Dendritic cell treated with granulocyte-macrophage colony-stimulating factor and Interleukin-4, amounts not matched to agents 40 ng/mL and 50 ng/mL, for 4 days (primary cell): Measurements from ENCODE around the gene LY6G6D.

Experiments
- H3K27ac Mint-ChIP-seq: one replicate; pipeline ENCODE4 v1.8.0; 2022; ENCODE audit warnings: mild to moderate bottlenecking, mixed read lengths
- H3K27me3 Mint-ChIP-seq: one replicate; pipeline ENCODE4 v1.8.0; 2022; ENCODE audit warnings: mild to moderate bottlenecking, mixed read lengths
- H3K36me3 Mint-ChIP-seq: one replicate; pipeline ENCODE4 v1.8.0; 2022; ENCODE audit warnings: low read depth, mixed read lengths
- H3K4me1 Mint-ChIP-seq: one replicate; pipeline ENCODE4 v1.8.0; 2022; ENCODE audit warnings: low read depth, mixed read lengths
- H3K4me3 Mint-ChIP-seq: one replicate; pipeline ENCODE4 v1.8.0; 2022; ENCODE audit warnings: mild to moderate bottlenecking, moderate library complexity, mixed read lengths
- H3K9me3 Mint-ChIP-seq: one replicate; pipeline ENCODE4 v1.8.0; 2022; ENCODE audit warnings: mixed read lengths
- intact Hi-C: fragments of 100-400 bp; cut with micrococcal nuclease; formaldehyde crosslinking; loops from one replicate; pipeline ENCODE4 v1.15.0; 2022

Gene LY6G6D

DNA sequence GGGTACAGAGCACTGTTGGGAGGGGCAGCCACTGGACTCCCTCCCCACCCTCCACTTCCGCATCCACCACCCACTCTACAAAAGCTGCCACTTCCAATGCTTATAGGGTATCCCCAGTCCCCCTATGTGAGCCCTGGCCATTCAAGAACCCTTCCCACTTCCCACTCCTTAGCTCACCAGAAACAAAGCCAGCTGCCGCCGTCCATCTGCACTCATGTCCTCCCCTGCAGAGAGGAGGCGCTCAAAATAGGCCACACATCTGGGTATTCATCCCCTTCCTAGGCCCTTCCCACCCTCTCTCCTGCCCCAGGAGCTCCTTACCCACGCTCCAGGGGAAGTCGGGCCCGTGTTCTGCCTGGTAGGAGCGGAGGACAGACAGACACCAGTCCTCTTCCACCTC, 27.8 kb upstream of the LY6G6D start:
- Mint-ChIP-seq H3K4me1 (peaks cover 33% of the 10 kb centered on the region), H3K27me3 (peaks cover 5% of the 10 kb centered on the region), H3K9me3 (no peaks in the 10 kb centered on the region), H3K4me3 (no peak overlapping the region), H3K36me3 (peaks cover 91% of the 10 kb centered on the region), H3K27ac (no peak overlapping the region)
- intact Hi-C loops: no loop called here

DNA sequence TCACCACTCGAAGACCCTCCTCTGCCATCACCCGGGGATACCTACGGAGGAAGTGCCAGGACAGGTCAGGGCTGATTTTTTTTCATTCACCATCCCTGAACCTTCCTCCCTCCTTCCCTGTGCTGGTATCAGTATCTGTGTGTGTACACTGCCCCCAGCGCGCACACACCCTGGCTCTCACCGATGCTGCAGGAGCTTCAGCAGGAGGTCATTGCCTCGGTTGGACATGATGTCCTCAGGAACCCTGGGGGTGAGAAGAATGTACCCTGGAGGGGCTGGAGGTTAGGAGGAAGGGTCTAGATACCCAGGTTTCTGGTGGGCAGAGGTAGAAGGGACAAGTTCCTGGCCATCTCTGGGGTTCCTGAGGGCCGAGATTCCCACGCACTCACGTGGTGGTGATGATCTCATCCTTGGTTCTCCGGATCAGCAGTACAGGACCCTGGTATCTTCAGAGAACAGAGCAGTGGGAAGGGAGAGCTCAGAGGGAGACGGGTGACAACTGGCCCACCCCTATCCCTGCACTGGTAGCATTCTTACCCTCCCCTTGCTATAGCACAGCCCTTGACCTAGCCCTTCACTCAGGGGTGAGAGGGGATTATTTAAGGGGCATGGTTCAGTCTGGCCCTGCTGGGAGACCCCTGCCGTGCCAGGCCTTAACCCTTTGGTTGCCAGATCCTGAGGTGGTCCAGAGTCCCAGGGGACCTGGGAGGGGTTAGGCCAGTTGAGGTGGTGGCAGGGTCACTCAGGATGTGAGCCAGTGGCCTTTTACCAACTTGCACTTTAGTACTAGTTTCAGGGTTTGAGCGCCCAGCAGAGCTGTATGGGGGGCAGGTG, 27.1 kb upstream of the LY6G6D start:
- no peak overlapping the region for H3K4me3 Mint-ChIP-seq
- peaks cover 31% of the 10 kb centered on the region for H3K4me1 Mint-ChIP-seq
- intact Hi-C loops: no loop called here
- peaks cover 4% of the 10 kb centered on the region for H3K27me3 Mint-ChIP-seq
- no peaks in the 10 kb centered on the region for H3K9me3 Mint-ChIP-seq
- peaks cover 96% of the 10 kb centered on the region for H3K36me3 Mint-ChIP-seq
- H3K27ac Mint-ChIP-seq: no peak overlapping the region

DNA sequence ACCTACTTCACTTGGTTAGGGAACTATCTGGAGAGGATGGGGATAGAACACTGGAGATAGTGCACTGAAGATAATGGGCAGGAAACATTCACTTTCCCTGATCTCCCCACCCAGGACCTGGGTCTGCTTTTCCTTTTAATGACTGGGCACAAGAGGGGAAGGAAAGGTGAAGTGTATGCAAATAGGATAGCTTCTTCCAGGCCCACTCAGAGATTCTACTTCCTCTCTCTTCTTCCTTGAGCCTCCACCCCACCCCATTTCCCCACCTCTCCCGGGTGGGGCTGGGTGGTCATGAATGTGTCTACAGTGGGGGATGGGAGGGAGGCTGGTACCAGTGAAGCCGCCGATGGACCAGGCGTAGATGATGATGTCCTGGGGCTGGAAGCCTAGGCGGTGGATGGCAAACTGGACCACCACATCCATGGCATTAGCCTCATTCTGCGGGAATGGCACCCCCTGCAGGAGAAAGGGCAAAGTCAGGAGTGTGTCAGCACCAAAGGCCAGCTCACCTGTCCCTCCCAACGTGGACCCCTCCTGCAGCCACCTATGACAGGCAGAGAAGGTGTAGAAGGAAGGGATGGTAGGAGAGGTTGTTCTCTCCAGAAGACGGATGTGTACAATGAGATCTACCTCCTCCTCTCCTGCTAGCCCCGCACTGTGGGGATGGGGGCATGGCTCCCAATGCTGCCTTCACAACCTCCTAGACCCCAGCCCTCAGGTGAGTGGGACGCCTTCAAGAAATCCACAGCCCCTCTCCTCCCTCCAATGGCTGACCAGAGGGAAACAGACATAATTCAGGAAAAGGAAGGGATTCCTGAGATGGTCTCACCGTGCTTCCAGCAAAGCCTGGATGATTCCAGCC, 25.7 kb upstream of the LY6G6D start:
- no peak overlapping the region for H3K4me3 Mint-ChIP-seq
- H3K4me1 Mint-ChIP-seq: peaks cover 26% of the 10 kb centered on the region
- peaks cover 100% of the 10 kb centered on the region for H3K36me3 Mint-ChIP-seq
- H3K27ac Mint-ChIP-seq: no peak overlapping the region
- intact Hi-C loops: no loop called here
- H3K9me3 Mint-ChIP-seq: no peaks in the 10 kb centered on the region
- H3K27me3 Mint-ChIP-seq: no peaks in the 10 kb centered on the region

DNA sequence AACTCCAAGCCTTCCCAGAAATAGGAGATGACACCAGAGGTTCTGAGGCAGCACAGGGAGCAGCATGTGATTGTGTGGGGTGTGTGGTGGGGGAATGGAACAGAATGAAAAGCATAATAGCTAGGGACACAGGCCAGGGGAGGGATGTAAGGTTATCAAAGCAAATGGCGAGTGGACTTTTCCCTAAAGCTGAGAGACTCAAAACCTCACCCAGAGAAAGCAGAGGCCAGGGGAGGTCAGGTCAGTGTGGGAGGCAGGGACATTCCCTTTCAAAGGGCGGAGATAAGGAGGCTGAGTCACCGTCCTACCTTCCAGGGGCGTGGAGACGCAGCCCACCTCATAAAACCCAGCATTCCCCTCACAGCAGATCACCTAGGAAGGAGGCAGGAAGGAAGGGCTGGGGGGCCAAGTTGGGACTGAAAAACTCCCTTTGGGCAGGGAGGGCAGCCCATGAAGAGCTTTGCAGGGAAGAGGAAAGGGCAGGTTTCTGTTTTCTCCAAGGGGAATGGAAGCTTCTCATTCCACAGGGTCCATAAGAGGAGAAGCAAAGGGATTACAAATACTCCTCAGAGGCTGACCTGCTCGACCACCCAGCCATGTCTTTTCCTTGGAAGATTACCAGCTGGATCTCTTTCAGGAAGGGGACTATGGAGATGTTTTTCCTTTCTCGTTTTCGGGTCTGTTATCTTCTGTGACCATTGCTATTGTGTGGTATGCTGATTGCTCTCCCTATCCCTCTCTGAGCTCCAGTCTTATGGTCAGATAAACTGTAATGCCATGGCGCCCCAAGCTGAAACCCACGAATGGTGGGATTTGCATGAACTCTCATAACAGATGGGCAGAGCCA, 24.7 kb upstream of the LY6G6D start:
- H3K27ac Mint-ChIP-seq: peak overlapping the region; percentile 65
- no peak overlapping the region for H3K4me3 Mint-ChIP-seq
- no peaks in the 10 kb centered on the region for H3K27me3 Mint-ChIP-seq
- no peaks in the 10 kb centered on the region for H3K9me3 Mint-ChIP-seq
- intact Hi-C loops: no loop called here
- peaks cover 100% of the 10 kb centered on the region for H3K36me3 Mint-ChIP-seq
- peaks cover 26% of the 10 kb centered on the region for H3K4me1 Mint-ChIP-seq

DNA sequence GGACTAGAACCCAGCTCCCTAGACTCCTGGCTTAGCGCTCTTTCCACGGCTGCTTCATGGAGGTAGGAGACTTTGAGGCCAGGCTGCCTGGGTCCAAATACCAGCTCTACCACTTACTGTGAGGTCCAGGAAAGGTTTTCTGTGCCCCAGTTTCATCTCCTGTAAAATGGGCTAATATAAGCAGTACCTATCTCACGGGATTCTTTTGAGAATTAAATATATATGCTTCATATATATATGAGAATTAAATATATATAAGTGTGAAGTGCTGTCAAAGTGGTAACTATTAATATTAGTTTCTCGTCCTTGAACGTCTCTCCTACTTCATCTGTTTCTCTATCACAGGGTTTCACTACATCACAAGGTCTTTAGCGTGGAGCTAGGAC, 24.1 kb upstream of the LY6G6D start:
- Mint-ChIP-seq H3K9me3 (no peaks in the 10 kb centered on the region), H3K27me3 (no peaks in the 10 kb centered on the region), H3K4me1 (peaks cover 26% of the 10 kb centered on the region), H3K27ac (no peak overlapping the region), H3K36me3 (peaks cover 100% of the 10 kb centered on the region), H3K4me3 (no peak overlapping the region)
- intact Hi-C loops: no loop called here

DNA sequence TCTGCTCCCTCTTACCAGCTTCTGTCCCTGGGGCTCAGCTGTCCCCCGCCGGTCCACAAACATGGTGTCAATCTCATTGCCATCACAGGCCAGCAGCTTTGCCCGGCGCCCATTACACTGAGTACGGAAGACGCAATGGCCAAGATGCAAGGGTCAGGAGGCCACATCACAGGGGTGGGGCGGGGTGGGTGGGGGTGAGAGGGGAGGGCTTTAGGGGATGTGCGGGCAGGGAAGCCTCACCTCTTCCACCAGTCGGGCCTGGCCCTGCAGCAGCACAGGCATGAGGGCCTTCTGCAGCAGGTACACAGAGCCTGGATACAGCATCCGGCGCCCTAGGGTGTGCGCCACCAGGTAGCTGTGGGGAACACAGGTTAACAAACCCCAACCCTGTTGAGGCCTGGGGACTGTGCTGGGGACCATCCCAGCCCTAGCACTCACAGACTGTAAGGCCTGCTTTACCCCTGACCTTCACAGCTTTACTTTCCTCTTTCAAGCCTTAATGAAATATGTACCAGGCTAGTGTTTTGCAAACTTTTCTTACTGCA, 23.5 kb upstream of the LY6G6D start:
- no peak overlapping the region for H3K27ac Mint-ChIP-seq
- intact Hi-C loops: no loop called here
- peaks cover 100% of the 10 kb centered on the region for H3K36me3 Mint-ChIP-seq
- H3K9me3 Mint-ChIP-seq: no peaks in the 10 kb centered on the region
- H3K4me1 Mint-ChIP-seq: peaks cover 26% of the 10 kb centered on the region
- no peak overlapping the region for H3K4me3 Mint-ChIP-seq
- H3K27me3 Mint-ChIP-seq: no peaks in the 10 kb centered on the region

DNA sequence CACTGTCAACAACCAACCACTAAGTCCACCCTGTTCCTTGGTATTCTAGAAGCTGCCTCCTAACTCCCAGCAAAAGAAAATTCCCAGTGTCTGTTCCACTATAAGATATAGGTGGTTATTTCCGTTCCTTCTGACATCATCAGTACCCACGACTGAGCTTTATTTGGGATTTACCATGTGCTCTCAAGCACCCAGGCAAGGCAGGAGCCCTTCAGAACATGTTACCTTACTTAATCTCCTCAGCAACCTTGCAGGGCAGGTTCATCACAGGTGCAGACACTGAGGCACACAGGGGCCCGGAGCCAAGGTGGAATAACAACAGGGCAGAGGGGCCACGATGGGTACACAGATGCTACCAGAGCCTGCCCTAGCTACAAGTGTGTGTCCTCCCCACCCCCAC, 22.8 kb upstream of the LY6G6D start:
- peaks cover 34% of the 10 kb centered on the region for H3K4me1 Mint-ChIP-seq
- no peak overlapping the region for H3K4me3 Mint-ChIP-seq
- no peak overlapping the region for H3K27ac Mint-ChIP-seq
- H3K27me3 Mint-ChIP-seq: no peaks in the 10 kb centered on the region
- H3K9me3 Mint-ChIP-seq: no peaks in the 10 kb centered on the region
- H3K36me3 Mint-ChIP-seq: peaks cover 100% of the 10 kb centered on the region
- intact Hi-C loops: no loop called here

DNA sequence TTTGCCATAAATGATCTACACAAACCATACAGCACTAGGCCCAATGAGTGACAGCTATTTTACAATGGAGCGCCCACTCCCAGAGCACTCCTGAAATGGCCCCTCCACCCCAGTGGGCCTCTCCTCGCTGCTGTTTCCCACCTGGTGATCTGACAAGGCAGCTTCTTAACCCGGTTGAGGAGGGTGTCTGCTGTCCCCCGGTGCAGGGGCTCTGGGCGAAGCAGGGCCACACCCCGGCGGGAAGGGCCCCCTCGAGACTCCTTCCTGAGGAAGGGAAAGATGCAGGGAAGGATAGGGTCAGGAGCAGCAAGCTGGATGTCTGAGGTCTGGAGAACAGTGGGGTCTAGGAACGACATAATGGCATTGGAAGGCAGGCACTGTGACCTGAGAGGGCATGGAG, 22.3 kb upstream of the LY6G6D start:
- no peak overlapping the region for H3K27ac Mint-ChIP-seq
- peaks cover 39% of the 10 kb centered on the region for H3K4me1 Mint-ChIP-seq
- H3K27me3 Mint-ChIP-seq: no peaks in the 10 kb centered on the region
- H3K4me3 Mint-ChIP-seq: no peak overlapping the region
- no peaks in the 10 kb centered on the region for H3K9me3 Mint-ChIP-seq
- H3K36me3 Mint-ChIP-seq: peaks cover 100% of the 10 kb centered on the region
- intact Hi-C loops: no loop called here

DNA sequence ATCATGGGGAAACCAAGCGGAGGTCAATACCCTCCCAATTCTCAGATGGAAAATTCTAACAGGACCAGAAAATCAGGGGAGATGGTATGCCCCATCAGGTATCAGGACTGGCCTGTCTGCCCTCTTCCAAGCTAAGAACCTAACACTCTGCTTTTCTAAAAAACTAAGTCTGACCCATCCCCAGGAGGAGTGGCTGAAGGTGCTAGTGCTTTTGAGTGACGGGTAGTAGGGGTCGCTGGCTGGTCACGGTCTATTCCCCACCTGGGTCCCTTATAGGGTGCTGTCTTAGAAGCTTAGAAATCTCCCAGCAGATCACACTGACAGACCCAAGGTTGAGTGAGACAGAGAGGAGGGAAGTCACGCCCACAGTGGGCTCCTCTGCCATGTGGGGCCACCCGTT, 21.6 kb upstream of the LY6G6D start:
- H3K4me1 Mint-ChIP-seq: peaks cover 41% of the 10 kb centered on the region
- peaks cover 96% of the 10 kb centered on the region for H3K36me3 Mint-ChIP-seq
- no peak overlapping the region for H3K4me3 Mint-ChIP-seq
- intact Hi-C loops: no loop called here
- H3K27ac Mint-ChIP-seq: no peak overlapping the region
- no peaks in the 10 kb centered on the region for H3K9me3 Mint-ChIP-seq
- H3K27me3 Mint-ChIP-seq: no peaks in the 10 kb centered on the region

DNA sequence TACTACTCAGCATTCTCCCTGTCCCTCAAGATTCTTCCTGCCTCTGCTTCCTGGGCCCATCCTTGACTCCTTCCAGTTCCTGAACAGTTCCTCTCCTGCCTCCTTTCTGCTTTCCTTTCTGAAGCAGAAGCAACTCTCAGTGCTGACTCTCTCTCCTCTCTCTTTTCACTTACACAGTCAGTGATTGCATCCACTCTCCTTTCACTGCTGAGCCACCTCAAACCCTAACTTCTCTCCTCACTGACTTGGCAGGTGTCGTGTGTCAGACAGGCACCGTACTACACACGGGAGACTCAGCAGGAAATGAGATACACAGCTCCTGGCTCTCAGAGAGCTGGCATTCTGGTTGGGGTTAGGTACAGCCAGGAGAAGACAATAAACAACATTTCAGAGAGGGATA, 17.6 kb upstream of the LY6G6D start:
- Mint-ChIP-seq H3K36me3 (peaks cover 90% of the 10 kb centered on the region), H3K4me1 (peaks cover 33% of the 10 kb centered on the region), H3K27ac (peak overlapping the region; percentile 45), H3K4me3 (no peak overlapping the region), H3K9me3 (no peaks in the 10 kb centered on the region), H3K27me3 (no peaks in the 10 kb centered on the region)
- intact Hi-C loops: no loop called here

DNA sequence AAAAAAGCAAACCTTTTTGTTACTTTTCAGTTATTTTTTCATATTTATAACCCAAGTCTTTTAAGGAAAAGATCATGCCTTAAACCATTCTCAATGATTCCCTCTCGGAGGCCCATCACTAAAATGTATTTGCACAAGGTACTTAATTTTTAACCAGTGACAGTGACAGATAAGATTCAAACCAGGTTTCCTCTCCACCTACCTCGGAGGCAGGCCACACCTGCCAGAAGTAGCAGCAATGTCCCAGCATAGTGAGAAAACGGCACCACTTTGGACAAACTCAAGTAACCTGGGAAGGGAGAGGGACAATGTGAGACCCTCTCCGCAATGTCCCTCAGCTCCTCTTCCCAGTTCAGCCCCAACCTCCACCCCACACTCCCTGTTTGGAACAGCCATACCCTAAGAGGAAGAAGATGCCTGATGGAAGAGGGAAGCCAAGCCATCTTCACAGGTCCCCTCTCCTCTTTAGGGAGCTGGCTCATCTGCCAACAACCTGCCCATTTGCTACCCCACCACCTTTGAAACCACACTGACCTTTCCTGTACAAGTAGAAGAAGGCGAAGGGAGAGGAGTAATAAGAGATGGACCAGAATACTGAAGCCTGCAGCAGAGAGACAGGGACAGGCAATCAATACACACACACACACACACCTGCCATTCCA, 14.3 kb upstream of the LY6G6D start:
- Mint-ChIP-seq H3K9me3 (no peaks in the 10 kb centered on the region), H3K4me1 (peaks cover 42% of the 10 kb centered on the region), H3K4me3 (peak overlapping the region; percentile 2), H3K36me3 (peaks cover 67% of the 10 kb centered on the region), H3K27ac (no peak overlapping the region), H3K27me3 (no peaks in the 10 kb centered on the region)
- intact Hi-C loops: no loop called here

DNA sequence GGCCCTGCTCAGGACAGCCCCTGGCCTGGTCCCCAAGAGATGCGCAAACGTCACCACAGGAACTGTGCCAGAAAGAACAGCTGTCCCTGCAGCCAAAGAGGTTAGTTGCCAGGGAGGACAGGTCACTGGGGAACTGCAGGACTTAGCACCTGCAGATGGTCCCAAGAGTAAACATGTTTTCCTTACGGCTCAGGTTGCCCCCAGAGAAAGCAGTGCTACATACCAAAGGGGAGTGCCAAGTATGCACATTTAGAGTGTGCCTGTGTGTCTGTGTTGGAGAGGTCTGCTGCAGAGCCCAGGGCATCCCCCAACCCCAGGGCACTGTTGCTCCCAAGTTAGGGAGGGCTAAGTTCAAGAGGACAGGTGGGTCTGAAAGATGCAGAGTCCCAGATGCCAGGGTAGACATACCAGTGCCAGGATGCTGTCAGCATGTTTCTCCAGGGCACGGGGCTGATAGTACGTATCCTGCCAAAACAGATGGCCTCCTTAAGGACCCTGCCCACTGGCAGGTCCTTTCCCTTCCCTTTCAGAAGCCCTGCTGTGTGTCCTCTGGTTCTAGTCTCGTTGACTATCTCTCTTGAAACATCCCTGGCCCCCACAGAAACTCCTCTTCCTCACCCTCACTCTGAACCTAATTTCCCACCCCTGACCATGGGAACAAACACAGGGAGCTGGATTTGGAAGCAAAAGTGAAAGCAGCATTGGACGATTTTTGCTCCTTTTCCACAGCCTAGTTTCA, 13.3 kb upstream of the LY6G6D start:
- no peaks in the 10 kb centered on the region for H3K9me3 Mint-ChIP-seq
- H3K4me3 Mint-ChIP-seq: peak overlapping the region; percentile 98
- intact Hi-C loops: no loop called here
- H3K4me1 Mint-ChIP-seq: peaks cover 39% of the 10 kb centered on the region
- H3K36me3 Mint-ChIP-seq: peaks cover 57% of the 10 kb centered on the region
- H3K27ac Mint-ChIP-seq: peak overlapping the region; percentile 93
- no peaks in the 10 kb centered on the region for H3K27me3 Mint-ChIP-seq

DNA sequence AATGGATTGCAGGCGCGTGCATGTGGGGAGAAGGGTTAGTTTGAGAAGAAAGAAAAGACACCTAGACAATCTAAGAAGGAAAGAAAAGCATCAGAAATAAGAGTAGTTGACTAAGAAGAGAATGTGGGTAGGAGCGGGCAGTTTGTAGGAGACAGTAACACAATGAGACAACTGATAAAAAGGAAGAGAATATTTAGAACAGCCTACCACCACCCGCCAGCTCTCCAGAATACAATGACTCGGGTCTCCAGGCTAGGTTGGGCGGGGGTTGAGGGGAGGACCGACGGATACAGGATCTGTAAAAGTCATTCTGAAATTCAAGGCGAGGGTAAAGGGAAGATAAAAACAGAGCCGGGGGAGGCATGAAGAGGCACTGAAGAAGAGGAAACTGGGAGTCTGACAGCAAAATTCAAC, 12.7 kb upstream of the LY6G6D start:
- Mint-ChIP-seq H3K4me1 (peaks cover 39% of the 10 kb centered on the region), H3K27me3 (no peaks in the 10 kb centered on the region), H3K9me3 (no peaks in the 10 kb centered on the region), H3K36me3 (peaks cover 51% of the 10 kb centered on the region), H3K4me3 (peak overlapping the region; percentile 98), H3K27ac (peak overlapping the region; percentile 93)
- intact Hi-C loops: no loop called here
